Liver (tissue), 3 donors: ENCODE measurements around the gene MAPRE2.

ENCODE experiments used
- CTCF ChIP-seq: fragments of 150-350 bp; IDR thresholded peaks from 2 replicates; pipeline ENCODE4 v1.5.1; 2017; ENCODE audit warnings: improper control_type of control experiment, low read depth, low read length; ENCODE audit not compliant: missing input control
- GABPA ChIP-seq, 2 donors: IDR thresholded peaks in 1 of 2; conservative IDR thresholded peaks in 1 of 2; 2 replicates each; pipeline ENCODE4 v1.6.1; 2016; ENCODE audit warnings: antibody characterized with exemption in 2 of 2, mild to moderate bottlenecking in 1 of 2, moderate library complexity in 1 of 2
- HNF4G ChIP-seq: IDR thresholded peaks from 2 replicates; pipeline ENCODE4 v1.6.1; 2016; ENCODE audit warnings: antibody characterized with exemption
- JUND ChIP-seq, 2 donors: IDR thresholded peaks; 2 replicates each; pipeline ENCODE4 v1.6.1; 2016; ENCODE audit warnings: antibody characterized with exemption in 2 of 2
- MAX ChIP-seq: IDR thresholded peaks from 2 replicates; pipeline ENCODE4 v1.6.1; 2016; ENCODE audit warnings: antibody characterized with exemption
- NR2F2 ChIP-seq: IDR thresholded peaks from 2 replicates; pipeline ENCODE4 v1.6.1; 2016; ENCODE audit warnings: antibody characterized with exemption
- RAD21 ChIP-seq, 2 donors: IDR thresholded peaks; 2 replicates each; pipeline ENCODE4 v1.6.1; 2016; ENCODE audit warnings: antibody characterized with exemption in 2 of 2, mild to moderate bottlenecking in 2 of 2
- REST ChIP-seq: IDR thresholded peaks from 2 replicates; pipeline ENCODE4 v1.6.1; 2016; ENCODE audit warnings: antibody characterized with exemption, mild to moderate bottlenecking
- RXRA ChIP-seq, 2 donors: IDR thresholded peaks; 2 replicates each; pipeline ENCODE4 v1.6.1; 2017 to 2018; ENCODE audit warnings: antibody characterized with exemption in 2 of 2, mild to moderate bottlenecking in 1 of 2
- SP1 ChIP-seq: IDR thresholded peaks from 2 replicates; pipeline ENCODE4 v1.6.1; 2018; ENCODE audit warnings: antibody characterized with exemption, mild to moderate bottlenecking
- YY1 ChIP-seq: IDR thresholded peaks from 2 replicates; pipeline ENCODE4 v1.6.1; 2016; ENCODE audit warnings: antibody characterized with exemption, mild to moderate bottlenecking
- ZBTB33 ChIP-seq: IDR thresholded peaks from 2 replicates; pipeline ENCODE4 v1.6.1; 2016; ENCODE audit warnings: antibody characterized with exemption
- donor health status: healthy.
- donor health status: healthy.

GRCh38 chr18:35191698-35192025 lies 150.4 kb downstream of the MAPRE2 start:
- no peak for TF ChIP-seq REST
- no peak for TF ChIP-seq CTCF
- no peak for TF ChIP-seq RAD21 (IDR thresholded peaks at IDR 0.05)
- no peak for TF ChIP-seq MAX
- no peak for TF ChIP-seq GABPA (IDR thresholded peaks at IDR 0.05 in 1 of 2, conservative IDR thresholded peaks at IDR 0.05 in 1 of 2)
- no peak for TF ChIP-seq ZBTB33
- no peak for TF ChIP-seq JUND (IDR thresholded peaks at IDR 0.05)
- TF ChIP-seq YY1: no peak
- TF ChIP-seq RXRA (IDR thresholded peaks at IDR 0.05): no peak
- no peak for TF ChIP-seq HNF4G
- TF ChIP-seq SP1: no peak
- TF ChIP-seq NR2F2: no peak
